ENCODE data around the gene PRELID2. TPM values are rescaled to one million over a fixed set of nuclear protein-coding genes. Genes with fewer than 3 reads are reported as not detected.

The PRELID2 gene
- total RNA-seq, 4 donors from 2014 or later: 3.0 to 17.9 (median 4.3) TPM

- Histone ChIP-seq H3K4me3 (no peak overlapping the region), H3K27me3 (no peaks in the 10 kb centered on the region), H3K4me1 (no peaks in the 10 kb centered on the region), H3K9me3 (no peaks in the 10 kb centered on the region), H3K36me3 (no peaks in the 10 kb centered on the region), H3K27ac (no peak overlapping the region)
- 96% methylated on average over 1 of the region's 1 CpG for WGBS
- no peak for DNase-seq (ENCODE audit: low spot score in 2 of 2)
- no peak for TF ChIP-seq EP300 (IDR thresholded peaks at IDR 0.05)
- no peak for TF ChIP-seq POLR2AphosphoS5 (IDR thresholded peaks at IDR 0.05)
These were observed 119.7 kb downstream of the PRELID2 start for GRCh38 chr5:145715412-145715811.

DNA sequence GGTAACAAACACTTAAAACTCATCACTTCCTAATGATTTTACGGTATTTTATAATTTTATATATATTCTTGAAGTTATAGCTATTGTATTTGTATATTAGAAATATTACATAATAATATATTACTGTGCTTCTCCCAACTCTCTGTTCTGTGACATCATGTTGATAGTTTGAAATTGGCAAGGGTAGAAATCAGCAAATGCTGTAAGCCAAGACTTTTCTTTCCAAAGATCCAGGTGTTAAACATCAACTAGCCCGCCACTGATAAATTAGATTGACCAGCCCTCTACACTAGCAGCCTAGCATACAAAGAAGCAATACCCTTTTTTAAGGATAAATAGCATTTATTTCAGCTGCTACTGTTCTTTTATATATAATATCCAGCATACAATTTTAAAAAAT is 122.9 kb downstream of the PRELID2 start:
- H3K27ac ChIP-seq: no peak overlapping the region
- WGBS: 94% methylated on average over 2 of the region's 2 CpGs
- no peak for DNase-seq (ENCODE audit: low spot score in 2 of 2)
- TF ChIP-seq, protein P1, sequence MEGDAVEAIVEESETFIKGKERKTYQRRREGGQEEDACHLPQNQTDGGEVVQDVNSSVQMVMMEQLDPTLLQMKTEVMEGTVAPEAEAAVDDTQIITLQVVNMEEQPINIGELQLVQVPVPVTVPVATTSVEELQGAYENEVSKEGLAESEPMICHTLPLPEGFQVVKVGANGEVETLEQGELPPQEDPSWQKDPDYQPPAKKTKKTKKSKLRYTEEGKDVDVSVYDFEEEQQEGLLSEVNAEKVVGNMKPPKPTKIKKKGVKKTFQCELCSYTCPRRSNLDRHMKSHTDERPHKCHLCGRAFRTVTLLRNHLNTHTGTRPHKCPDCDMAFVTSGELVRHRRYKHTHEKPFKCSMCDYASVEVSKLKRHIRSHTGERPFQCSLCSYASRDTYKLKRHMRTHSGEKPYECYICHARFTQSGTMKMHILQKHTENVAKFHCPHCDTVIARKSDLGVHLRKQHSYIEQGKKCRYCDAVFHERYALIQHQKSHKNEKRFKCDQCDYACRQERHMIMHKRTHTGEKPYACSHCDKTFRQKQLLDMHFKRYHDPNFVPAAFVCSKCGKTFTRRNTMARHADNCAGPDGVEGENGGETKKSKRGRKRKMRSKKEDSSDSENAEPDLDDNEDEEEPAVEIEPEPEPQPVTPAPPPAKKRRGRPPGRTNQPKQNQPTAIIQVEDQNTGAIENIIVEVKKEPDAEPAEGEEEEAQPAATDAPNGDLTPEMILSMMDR (IDR thresholded peaks at IDR 0.05): no peak
- TF ChIP-seq POLR2AphosphoS5 (IDR thresholded peaks at IDR 0.05): no peak
- no peak for TF ChIP-seq EP300 (IDR thresholded peaks at IDR 0.05)
- TF ChIP-seq POLR2A (IDR thresholded peaks at IDR 0.05): no peak
- H3K4me3 ChIP-seq: no peak overlapping the region
- no peaks in the 10 kb centered on the region for H3K4me1 ChIP-seq
- no peaks in the 10 kb centered on the region for H3K36me3 ChIP-seq
- no peaks in the 10 kb centered on the region for H3K9me3 ChIP-seq
- H3K27me3 ChIP-seq: no peaks in the 10 kb centered on the region

DNA sequence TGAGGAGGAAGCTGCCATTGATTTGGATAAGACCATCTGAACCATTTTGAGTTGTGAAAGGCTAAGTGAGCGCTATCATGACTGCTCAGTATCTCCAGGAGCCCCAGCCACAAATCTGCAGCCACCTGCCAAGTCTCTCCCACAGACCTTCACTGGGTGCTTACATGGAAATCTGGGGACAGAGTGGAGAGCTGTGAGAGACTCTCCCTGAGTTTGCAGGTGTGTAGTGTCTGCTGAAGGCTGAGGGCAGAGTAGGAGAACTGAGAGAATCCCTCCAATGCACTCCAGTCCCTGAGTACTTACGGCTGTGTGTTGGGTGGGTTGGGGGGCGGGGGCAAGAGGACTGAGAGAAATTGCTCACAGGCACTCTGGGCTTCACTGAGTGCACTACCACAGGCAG is 123.7 kb downstream of the PRELID2 start:
- WGBS: 87% methylated on average over 3 of the region's 3 CpGs
- Histone ChIP-seq H3K27me3 (no peaks in the 10 kb centered on the region), H3K9me3 (no peaks in the 10 kb centered on the region), H3K4me3 (no peak overlapping the region), H3K27ac (no peak overlapping the region), H3K36me3 (no peaks in the 10 kb centered on the region), H3K4me1 (no peaks in the 10 kb centered on the region)
- DNase-seq (ENCODE audit: low spot score in 2 of 2): no peak
- TF ChIP-seq POLR2A (IDR thresholded peaks at IDR 0.05): no peak
- no peak for TF ChIP-seq POLR2AphosphoS5 (IDR thresholded peaks at IDR 0.05)
- no peak for TF ChIP-seq EP300 (IDR thresholded peaks at IDR 0.05)
- TF ChIP-seq, protein P1 (IDR thresholded peaks at IDR 0.05): no peak

Other genes starting within 250 kb of the PRELID2 start
- gene GRXCR2, start 37.7 kb upstream of the PRELID2 start, total RNA-seq: under 1 TPM in 2 of 4 donors, not detected in 2; 0.47 to 0.76 TPM
- gene SH3RF2, start 101.2 kb upstream of the PRELID2 start, total RNA-seq: 100 to 1,000 TPM; 129 to 334 (median 160) TPM